Stimulated activated CD8-positive, alpha-beta memory T cell treated with anti-CD3 and anti-CD28 coated beads, Interleukin-12 subunit alpha, Interleukin-12 subunit beta, amount 100 ng/mL, for 1 hour (primary cell): ENCODE measurements around the gene WNT3A.
A peak's percentile ranks its signal among the peaks of the same experiment; 100 is the strongest.

ENCODE experiments used
- DNase-seq: peaks from one replicate; pipeline ENCODE4 v3.0.0-alpha.2; 2020; ENCODE audit warnings: low read depth

WNT3A gene

DNA sequence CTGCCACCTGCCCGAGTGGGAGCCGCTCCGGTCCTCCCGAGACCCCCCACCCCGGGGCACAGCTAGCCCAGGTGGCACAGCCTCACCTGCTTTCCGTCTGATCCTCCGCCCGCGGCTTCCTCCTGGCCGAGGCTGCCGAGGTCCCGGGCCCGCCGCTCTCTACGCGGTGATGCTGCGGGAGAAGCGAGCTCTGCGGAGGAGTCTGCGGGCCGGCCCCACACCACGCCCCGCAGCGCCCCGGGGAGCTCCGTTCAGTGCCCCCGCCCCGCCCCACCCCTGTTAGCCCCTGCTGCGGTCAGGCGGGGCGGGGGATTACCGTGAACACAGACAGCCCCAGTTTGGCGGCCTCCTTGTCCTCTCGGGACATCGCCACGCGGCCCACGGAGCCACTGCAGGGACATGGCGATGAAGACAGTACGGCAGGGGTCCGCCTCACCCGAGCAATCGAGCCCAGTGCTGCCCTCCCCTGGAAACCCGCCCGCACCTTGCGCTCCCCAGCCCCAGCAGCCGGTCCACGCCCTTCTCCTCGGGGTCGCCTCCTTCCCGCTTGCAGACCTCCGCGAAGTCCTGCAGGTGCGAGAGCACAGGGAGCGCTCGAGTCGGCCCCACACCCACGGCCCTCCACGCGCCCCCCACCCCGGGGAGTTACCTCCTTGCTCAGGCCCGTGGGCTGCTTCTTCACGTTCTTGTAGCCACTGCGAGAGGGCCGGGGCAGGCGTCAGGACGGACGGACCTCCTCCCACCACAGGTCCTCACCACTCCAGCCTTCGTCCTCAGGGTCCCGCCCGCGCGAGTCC lies 95.4 kb downstream of the WNT3A start:
- no peak for DNase-seq

GRCh38 chr1:228102791-228103620 lies 96.2 kb downstream of the WNT3A start, which contains the start of gene C1orf35:
Gene C1orf35, minus strand, starts transcription at chr1:228103325. Its CDS starts 98 bp downstream, at chr1:228103227.
- DNase-seq, result peak; percentile 91

DNA sequence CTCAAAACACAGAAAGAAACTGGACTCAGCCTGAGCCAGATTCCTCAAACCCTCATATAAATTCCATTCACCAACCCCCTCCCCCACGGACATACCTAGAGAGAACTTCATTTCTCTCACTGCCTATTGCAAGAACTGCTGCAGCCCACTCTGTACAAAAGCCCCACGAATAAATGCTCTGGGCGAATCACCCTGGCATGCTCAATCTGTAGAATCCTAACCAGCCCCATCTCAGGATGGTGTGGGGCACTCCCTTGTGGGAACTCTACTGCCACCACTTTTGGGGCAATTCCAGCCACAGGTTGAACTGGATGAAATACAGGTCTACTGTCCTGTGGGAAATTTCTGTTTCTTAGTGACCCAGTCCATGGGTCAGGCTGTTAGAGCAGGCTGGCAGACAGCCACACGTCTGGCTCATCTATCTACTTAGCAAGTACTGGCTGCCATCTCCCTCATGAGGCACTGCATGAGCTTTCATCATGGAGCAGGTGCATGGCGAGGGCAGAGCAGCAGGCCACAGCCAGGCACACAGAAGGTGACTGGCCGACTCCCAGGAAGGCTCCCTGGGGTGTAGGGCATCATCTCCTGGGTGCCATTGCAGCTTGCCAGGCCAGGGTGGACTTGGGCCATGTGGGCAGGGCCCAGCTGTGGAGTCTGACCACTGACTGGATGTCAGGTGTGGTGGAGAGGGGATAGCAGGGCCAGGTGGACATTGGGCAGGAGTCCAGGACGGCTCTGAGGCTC lies 97.9 kb downstream of the WNT3A start:
- no peak for DNase-seq

DNA sequence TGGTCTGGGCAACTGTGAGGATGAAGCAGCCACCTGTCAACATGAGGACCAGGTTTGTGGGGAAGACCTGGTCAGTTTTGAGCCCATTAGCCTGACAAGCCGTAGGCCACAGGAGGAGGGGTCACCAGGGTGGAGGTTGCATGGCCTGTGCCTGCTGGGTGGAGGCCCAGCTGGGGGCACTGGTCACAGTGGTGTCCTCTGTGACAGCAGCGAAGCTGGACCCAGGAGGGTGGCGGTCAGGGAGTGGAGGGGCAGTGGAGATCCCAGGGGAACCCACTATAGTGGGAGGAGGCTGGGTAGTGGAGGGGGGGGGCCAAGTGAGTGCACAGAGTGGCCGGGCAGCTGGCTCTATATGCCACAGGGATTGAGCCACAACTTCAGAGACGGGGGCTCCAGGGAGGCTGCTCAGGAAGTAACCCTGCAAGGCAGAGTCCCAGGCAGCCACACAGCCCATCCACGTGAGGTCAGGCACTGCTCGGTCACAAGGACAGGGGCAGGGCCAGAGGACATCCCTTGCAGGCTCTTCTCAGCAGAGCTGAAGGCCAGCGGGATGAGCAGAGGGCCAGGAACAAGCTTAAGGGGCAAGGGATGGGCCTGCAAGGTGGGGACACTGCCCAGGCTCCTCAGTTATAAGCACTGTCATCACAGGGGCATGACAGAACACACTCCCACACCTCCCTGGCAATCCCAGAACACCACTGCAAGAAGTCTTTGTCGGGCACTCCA lies 98.6 kb downstream of the WNT3A start:
- no peak for DNase-seq

GRCh38 chr1:228105996-228106799 lies 99.4 kb downstream of the WNT3A start:
- no peak for DNase-seq

- DNase-seq, result no peak
These were observed 99.9 kb downstream of the WNT3A start for GRCh38 chr1:228106800-228107054.

DNA sequence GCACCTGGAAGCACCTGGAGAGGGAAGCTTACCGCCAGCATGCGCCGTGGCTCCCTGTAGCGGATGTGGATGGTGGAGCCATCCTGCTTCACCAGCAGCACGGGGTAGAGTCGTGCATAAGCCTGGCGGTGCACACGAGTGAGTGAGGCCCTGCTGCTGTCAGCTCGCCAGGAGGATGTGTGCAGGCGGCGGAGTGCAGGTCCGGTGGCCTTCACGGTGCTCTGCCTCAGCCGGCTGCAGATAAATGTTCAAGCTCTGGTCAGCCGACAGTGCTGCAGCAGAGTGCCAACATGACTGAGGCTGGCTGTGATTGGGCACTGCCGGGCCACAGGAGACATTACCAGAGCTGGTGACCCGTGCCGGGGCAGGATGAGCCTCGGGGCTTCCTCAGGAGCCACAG lies 100.8 kb downstream of the WNT3A start:
- no peak for DNase-seq

GRCh38 chr1:228108055-228108690 lies 101.4 kb downstream of the WNT3A start:
- no peak for DNase-seq

DNA sequence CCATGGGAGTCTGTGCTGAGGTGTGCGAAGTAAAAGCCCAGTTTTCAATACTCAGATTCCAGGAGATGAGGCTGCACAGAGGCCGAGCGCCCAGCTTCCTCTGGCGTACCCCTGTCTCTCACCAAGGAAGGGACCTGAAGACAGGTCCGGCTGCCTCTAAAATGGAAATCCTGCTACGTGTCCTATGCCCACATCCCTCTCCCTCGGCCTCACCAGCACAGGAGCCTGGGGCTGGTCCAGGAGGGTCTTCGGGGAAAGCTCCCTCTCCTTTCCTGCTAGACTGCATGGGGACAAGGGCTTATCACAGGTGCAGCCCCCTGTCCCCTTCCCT lies 101.9 kb downstream of the WNT3A start:
- no peak for DNase-seq

GRCh38 chr1:228109073-228109961 lies 102.5 kb downstream of the WNT3A start, which contains the start of gene MRPL55:
Gene MRPL55, minus strand, starts transcription at chr1:228109299. Its CDS starts 1,039 bp downstream, at chr1:228108260.
- DNase-seq, result peak; percentile 95

- DNase-seq, result no peak
These were observed 103.2 kb downstream of the WNT3A start for GRCh38 chr1:228109962-228110488.

GRCh38 chr1:228110556-228110955 lies 103.8 kb downstream of the WNT3A start:
- no peak for DNase-seq
